GM18517 (cell line): ENCODE data around the gene TBC1D20.
"Not testable (repeated sequence)": the region's sequence is repeated elsewhere in the genome, so short reads cannot be mapped to it uniquely, and the experiment has no call there.

Experiments used
- ATAC-seq: cut with Tn5 transposase; IDR thresholded peaks from one replicate; pipeline ENCODE4 v1.9.1; 2021; ENCODE audit warnings: mild to moderate bottlenecking, moderate library complexity; ENCODE audit not compliant: unreplicated experiment

TBC1D20 gene

DNA sequence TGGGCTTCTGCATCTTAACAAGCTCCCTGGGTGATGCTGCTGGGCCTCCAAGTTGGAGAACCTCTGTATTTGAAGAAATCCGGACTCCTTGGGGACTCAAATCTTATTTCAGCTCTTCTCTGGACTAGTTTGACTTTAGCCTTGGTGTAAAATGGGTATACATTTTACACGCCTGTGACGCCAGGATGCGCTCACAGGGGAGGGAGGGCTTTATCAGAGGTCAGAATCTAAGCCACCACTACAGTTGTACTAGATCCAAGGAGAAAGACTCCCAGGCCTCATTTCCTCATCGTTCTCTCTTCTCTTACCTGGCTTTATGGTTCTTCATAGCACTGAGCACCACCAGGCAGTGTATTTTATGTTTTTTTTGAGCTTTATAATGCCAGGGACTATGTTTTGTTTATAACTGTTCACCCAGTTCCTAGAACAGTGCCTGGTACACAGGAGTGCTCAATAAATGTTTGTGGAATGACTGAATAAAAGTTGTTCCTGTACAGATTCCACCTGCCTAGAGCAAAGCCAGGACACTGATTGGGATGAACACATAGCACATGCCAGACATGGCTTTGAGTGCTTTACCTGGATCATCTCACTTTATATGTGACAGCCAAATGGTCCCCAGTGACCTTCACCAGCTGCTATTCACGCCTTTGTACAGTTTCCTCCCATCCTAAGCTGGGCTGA is 59.3 kb downstream of the TBC1D20 start:
- no peak for ATAC-seq

DNA sequence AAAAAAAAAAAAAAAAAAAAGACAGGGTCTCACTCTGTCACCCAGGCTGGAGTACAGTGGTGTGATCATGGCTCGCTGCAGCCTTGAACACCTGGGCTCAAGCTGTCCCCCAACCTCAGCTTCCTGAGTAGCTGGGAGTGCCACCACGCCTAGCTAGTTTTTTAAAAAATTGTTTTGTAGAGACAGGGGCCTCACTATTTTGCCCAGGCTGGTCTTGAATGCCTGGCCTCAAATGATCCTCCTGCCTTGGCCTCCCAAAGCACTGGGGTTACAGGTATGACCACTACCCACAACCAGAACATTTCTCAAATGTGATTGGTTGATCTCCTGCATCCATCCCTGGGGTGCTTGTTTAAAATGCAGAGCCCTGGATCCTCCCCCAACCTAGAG is 59.8 kb downstream of the TBC1D20 start:
- ATAC-seq, result no peak

DNA sequence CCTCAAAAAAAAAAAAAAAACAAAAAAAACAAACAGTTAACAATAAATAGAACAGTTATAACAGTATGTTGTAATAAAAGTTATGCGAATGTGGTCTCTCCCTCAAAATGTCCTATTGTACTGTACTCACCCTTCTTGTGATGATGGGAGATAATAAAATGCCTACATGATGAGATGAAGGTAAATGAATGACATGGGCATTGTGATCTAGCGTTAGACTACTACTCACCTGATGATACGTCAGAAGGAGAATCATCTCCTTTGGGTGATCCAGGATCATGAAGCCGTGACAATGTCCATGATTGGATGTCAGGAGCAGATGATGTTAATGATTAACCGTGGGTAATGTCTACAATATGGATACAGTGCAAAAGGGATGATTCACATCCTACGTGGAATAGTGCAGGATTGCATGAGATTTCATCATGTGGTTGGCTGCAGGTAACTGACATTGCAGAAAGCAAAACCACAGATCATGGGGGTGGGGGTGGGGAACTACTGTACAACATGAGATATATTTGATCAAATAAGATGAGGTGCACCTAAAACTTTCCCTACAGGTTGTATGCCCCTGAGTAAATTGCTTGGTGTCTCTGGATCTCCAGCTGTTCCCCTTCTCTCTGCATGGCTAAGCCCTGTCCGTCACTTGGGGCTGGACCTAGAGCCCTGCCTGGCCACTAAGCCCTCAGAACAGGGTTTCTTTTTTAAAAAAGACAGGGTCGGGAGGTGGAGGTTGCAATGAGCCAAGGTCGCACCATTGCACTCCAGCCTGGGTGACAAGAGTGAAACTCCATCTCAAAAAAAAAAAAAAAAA is 60.4 kb downstream of the TBC1D20 start:
- no peak for ATAC-seq

DNA sequence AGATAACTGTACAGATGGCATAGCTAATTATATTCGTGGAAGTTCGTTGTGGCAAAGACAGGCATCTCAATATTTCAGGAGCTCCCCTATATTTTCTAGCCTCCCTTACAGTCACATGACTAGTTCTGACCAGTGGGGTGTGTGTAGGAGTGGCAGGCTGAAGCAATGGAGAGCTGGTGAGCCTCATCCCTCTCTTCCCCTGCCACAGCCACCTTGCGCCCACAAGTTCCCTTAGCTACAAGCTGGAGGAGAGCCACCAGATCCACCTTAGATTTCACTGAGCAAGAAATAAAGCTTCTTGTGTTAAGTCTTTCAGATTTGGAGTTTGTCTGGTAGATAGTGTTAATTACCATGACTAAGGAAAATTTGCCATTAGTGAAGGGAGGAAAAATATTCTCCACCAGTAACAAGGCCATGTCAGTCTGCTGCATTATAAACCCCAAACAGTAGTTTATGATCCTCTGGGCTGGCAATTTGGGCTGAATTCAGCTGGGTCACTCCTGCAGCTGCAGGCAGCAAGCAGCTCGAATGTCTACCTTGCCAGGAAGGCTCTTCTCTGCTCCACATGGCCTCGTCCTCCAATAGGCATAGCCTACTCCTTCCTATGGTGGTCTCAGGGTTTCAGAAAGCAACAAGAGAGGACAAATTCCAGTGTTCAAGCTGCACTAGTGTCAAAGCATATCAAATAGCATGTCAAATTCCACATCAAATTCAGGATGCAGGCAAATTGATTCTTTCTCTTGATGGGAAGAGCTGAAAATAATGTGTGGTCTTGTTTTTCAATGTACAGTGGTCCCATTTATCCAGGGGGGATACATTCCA is 61.7 kb downstream of the TBC1D20 start:
- ATAC-seq, result no peak

DNA sequence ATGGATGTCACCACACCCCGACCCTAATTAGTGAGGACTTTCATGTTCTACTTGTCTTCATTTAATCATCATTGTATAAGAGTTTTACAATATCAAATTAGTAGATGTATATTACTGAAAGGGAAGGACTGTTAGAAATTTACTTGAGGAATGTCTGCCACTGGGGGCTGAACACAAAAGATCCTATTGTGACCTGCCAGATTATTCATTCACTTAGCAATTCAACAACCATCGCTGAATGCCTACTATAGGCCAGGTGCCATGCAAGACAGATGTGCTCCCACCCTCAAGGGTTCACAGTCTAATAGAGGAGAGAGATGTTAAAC is 62.2 kb downstream of the TBC1D20 start:
- ATAC-seq, result no peak

DNA sequence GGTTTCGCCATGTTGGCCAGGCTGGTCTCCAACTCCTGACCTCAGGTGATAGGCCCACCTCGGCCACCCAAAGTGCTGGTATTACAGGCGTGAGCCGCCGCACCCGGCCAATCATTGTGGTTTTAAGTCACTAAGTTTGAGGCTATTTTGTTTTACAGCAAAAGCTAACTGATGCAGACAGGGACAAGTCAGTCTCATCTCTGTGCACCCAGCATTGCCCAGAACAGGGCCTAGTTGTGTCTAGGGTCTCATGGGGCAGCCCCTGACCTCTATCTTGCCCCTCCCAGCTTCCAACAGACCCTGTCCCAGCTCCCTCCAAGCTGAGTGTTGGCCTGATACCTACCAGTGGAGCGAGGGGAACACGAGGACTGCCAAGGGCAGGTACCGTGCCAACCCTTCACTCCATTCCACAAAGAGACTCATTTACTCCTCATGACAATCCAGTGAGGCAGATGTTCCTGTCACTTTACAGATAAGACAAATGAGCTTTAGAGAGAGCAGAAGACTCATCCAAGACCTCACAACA is 63.1 kb downstream of the TBC1D20 start:
- ATAC-seq, result no peak

DNA sequence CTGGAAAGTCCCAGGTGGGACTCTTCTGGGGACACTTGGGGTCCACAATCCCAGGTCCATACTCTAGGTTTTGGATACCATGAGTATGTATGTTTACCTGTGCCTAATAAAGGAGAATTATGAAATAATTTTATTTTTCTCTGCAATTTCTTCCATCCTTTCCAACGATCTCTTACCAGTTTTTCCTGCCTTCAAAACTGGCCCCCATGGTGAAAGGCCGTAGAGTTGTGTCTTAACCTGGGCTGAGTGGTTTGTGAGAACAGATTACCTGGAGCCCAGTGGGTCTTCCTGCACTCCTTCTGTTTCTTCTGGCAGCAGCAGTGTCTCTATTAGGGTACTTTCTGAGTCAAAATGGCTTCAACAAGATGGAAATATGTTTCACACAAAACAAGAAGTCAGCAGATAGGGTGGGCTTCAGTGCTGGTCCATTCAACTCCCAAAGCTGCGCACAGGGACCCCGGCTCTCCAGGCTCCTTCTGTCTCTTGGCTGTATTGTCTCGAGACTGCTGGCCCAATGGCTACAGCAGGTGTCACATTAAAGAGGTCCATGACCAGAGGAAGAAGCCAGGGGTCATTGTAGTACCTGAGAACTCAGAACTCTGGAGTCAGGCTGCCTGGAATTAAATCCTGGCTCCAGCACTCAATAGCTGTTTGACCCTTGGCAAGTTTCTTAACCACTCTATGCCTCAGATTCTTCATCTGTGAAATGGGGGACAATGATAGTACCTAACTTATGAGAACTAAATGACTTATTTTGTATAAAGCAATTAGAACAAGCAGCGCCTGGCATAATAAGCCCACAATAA is 64.7 kb downstream of the TBC1D20 start:
- no peak for ATAC-seq

DNA sequence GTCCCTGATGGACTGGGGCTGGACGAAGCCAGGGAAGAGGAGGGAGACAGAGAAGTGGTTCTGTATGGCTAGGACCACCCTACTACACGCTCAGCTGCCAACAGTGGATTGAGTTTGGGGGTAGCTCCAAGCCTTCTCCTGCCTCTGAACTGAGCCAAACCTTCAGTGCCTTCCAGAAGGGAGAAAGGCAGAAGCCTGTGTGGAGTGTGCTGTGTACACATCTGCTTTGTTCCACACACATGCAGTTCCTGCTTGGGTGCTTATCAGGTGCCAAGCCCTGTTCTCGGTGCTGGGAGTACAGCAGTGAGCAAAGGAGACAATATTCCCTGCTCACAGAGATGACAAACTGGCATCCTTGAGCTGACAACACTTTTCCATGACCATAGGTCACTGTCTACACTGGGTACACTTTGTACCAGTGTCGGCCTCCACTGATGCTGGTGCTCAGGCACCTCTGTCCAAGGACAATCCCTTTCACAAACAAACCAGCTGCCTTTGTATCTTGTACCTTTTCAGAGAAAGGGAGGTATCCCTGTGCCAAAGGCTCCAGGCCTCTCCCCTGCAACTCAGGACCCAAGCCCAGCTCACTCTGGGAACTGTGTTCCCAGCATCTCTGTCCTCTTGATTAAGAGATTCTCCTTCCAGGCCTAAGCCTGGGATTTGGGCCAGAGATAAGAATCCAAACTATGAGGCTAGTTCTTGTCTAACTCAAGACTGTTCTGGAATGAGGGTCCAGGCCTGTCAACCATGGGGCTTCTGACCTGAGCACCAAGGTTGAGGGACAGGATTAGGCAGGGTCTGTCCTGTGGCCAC is 65.5 kb downstream of the TBC1D20 start:
- no peak for ATAC-seq

DNA sequence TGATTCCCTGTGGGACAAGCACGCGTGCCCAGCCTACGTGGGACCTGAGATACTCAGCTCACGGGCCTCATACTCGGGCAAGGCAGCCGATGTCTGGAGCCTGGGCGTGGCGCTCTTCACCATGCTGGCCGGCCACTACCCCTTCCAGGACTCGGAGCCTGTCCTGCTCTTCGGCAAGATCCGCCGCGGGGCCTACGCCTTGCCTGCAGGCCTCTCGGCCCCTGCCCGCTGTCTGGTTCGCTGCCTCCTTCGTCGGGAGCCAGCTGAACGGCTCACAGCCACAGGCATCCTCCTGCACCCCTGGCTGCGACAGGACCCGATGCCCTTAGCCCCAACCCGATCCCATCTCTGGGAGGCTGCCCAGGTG is 66.1 kb downstream of the TBC1D20 start:
- no peak for ATAC-seq

DNA sequence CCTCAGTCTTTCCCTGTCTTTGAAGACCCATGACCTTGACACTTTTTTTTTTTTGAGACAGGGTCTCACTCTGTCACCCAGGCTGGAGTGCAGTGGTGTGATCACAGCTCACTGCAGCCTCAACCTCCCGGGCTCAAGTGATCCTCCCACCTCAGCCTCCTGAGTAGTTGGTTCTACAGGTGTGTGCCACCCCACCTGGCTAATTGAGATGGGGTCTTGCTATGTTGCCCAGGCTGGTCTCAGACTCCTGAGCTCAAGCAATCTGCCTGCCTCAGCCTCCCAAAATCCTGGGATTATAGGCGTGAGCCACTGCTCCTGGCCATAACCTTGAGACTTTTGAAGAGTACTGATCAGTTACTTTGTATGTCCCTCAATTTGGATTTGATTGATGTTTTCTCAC is 69.0 kb downstream of the TBC1D20 start:
- not testable (repeated sequence) for ATAC-seq

DNA sequence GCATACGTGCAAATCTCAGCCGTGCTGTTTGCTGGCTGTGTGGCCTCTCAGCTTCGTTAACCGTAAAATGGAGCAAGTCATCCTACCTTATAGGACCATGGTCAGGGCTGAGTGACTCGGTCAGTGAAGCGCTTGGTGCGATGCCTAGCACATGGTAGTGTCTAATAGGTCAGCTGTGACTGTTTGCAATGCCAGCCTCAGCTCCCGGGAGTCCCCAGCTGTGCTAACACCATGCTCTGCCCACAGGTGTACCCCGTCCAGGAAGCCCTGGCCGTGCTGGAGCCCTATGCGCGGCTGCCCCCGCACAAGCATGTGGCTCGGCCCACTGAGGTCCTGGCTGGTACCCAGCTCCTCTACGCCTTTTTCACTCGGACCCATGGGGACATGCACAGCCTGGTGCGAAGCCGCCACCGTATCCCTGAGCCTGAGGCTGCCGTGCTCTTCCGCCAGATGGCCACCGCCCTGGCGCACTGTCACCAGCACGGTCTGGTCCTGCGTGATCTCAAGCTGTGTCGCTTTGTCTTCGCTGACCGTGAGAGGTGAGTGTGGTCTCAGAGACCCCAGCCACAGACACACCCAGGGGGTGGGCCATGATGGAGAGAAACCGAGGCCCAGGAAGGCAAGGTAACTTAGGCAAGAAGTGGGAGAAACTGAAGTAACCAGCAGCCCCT is 71.2 kb downstream of the TBC1D20 start:
- ATAC-seq, result no peak

DNA sequence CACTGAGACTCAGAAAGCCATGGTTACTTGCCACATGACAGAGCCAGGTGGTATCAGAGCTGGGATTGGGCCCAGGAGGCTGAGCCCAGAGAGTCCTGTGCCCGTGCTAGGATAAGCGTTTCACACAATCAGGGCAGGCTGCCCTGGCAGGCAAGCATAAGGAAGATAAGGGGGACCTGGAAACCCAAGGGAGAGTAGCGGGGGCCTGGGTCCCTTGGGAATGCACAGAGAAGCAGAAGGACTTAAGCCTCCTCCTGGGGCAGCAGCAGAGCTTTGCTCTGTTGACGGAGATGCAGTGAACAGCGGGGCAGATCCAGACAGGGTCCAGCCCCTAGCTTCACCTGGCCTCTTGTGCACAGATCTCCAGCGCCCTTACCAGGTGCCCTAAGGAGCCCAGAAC is 73.1 kb downstream of the TBC1D20 start:
- ATAC-seq, result no peak

DNA sequence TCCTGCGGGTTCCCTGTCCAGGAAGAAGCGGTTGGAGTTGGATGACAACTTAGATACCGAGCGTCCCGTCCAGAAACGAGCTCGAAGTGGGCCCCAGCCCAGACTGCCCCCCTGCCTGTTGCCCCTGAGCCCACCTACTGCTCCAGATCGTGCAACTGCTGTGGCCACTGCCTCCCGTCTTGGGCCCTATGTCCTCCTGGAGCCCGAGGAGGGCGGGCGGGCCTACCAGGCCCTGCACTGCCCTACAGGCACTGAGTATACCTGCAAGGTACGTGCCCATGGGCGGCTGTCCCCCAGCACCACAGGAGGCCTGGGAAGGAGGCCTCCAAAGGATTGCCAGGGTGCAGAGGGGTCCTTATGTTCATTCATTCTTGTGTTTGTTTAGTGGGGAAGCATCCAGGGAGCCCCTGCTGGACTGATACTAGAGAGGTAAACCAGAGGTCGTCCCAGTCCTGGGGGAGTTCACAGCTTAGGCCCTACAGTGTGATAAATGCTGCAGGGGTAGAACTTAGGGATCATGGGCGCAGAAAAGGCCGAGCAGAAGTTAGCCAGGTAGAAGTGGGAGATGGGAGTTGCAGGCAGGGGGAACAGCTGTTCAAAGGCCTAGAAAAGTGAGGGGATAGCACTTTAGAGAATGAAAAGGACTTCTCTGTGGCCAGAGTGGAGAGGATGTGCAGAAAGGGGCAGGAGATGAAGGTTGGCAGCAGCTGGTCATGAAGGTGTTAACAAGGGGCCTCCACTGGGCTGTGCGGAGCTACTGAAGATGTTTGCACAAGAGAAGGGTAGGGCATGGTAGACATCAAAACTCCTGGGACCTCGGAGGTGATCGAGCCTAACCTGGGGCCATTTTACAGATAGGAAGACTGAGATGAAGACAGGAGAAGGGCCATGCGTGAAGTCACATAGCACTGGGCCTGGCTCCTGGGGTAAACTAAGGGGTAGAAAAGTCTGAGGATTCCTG is 74.0 kb downstream of the TBC1D20 start:
- ATAC-seq, result no peak

DNA sequence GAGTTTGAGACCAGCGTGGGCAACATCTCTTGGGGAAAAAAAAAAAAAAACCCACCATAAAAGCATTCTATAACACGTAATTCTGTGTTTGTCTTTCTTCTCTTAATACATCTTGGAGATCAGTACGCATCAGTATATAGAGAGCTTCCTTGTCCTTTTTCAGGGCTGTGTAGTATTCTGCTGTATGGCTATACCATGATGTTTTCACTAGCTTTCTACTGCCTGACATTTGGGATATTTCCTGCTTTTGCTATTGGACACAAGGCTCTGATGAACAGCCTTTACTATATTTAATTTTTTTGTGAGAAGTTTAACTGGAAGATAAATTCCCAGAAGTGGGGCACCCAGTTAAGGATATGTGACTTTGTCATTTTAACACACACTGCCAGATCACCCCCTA is 74.8 kb downstream of the TBC1D20 start:
- ATAC-seq, result no peak

DNA sequence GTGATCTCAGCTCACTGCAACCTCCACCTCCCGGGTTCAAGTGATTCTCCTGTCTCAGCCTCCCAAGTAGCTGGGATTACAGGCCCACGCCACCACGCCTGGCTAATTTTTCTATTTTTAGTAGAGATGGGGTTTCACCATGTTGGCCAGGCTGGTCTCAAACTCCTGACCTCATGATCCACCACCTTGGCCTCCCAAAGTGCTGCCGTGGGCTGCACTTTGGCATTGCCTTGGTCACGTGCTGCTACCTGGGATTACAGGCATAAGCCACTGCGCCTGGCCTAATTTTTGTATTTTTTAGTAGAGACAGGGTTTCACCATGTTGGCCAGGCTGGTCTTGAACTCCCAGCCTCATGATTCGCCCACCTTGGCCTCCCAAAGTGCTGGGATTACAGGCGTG is 75.7 kb downstream of the TBC1D20 start:
- not testable (repeated sequence) for ATAC-seq
